ENCODE measurements around the gene RUNX1. TPM values are rescaled to one million over a fixed set of nuclear protein-coding genes. Genes with fewer than 3 reads are reported as not detected.

RUNX1 gene
- total RNA-seq, 2 donors from 2014 or later = 4.9 to 12.5 TPM

- H3K36me3 ChIP-seq (replicated peaks in 1 of 2; ENCODE audit: insufficient read depth in 1 of 2, low read depth in 2 of 2) = no peaks in the 10 kb centered on the region
- no peaks in the 10 kb centered on the region for H3K9me3 ChIP-seq
- no peaks in the 10 kb centered on the region for H3K27me3 ChIP-seq
- H3K4me1 ChIP-seq = peaks cover 8% of the 10 kb centered on the region
- intact Hi-C loops (cut with DNase I) = no loop called here
- H3K4me3 ChIP-seq = no peak overlapping the region
- TF ChIP-seq POLR2A (IDR thresholded peaks at IDR 0.05) (no peak), CTCF (IDR thresholded peaks at IDR 0.05) (no peak)
- WGBS, 2 donors = 82 to 89% methylated on average over 6 of the region's 6 CpGs
- DNase-seq (no peak), ATAC-seq (no peak)
- peak overlapping the region in 1 of 4 donors; percentile 63 for H3K27ac ChIP-seq
Measured at GRCh38 chr21:35046263-35046624, 2.9 kb downstream of the RUNX1 start.

- Histone ChIP-seq H3K27me3 (no peaks in the 10 kb centered on the region), H3K36me3 (replicated peaks in 1 of 2; ENCODE audit: insufficient read depth in 1 of 2, low read depth in 2 of 2) (no peaks in the 10 kb centered on the region), H3K27ac (no peak overlapping the region), H3K4me3 (no peak overlapping the region), H3K4me1 (peaks cover 4% of the 10 kb centered on the region), H3K9me3 (no peaks in the 10 kb centered on the region)
- WGBS, 2 donors = 65 to 81% methylated on average over 17 of the region's 17 CpGs
- ATAC-seq (no peak), DNase-seq (no peak)
- intact Hi-C loops (cut with DNase I) = no loop called here
- TF ChIP-seq POLR2A (IDR thresholded peaks at IDR 0.05) (no peak), CTCF (IDR thresholded peaks at IDR 0.05) (no peak)
Measured at GRCh38 chr21:35045542-35046262, 3.4 kb downstream of the RUNX1 start.

- Histone ChIP-seq H3K27me3 (no peaks in the 10 kb centered on the region), H3K4me1 (peaks cover 4% of the 10 kb centered on the region), H3K36me3 (replicated peaks in 1 of 2; ENCODE audit: insufficient read depth in 1 of 2, low read depth in 2 of 2) (no peaks in the 10 kb centered on the region), H3K9me3 (no peaks in the 10 kb centered on the region), H3K27ac (no peak overlapping the region), H3K4me3 (no peak overlapping the region)
- intact Hi-C loops (cut with DNase I) = no loop called here
- TF ChIP-seq POLR2A (IDR thresholded peaks at IDR 0.05) (no peak), CTCF (IDR thresholded peaks at IDR 0.05) (no peak)
- ATAC-seq = no peak
- no peak for DNase-seq
- 65 to 71% methylated on average over 8 of the region's 8 CpGs for WGBS, 2 donors
Measured at GRCh38 chr21:35044770-35045541, 4.1 kb downstream of the RUNX1 start.

- no peak for TF ChIP-seq CTCF (IDR thresholded peaks at IDR 0.05)
- no peak for TF ChIP-seq POLR2A (IDR thresholded peaks at IDR 0.05)
- Histone ChIP-seq H3K36me3 (replicated peaks in 1 of 2; ENCODE audit: insufficient read depth in 1 of 2, low read depth in 2 of 2) (no peaks in the 10 kb centered on the region), H3K4me3 (no peak overlapping the region), H3K27me3 (no peaks in the 10 kb centered on the region), H3K27ac (no peak overlapping the region), H3K4me1 (peaks cover 4% of the 10 kb centered on the region), H3K9me3 (no peaks in the 10 kb centered on the region)
- intact Hi-C loops (cut with DNase I) = no loop called here
- WGBS, 2 donors = 81 to 85% methylated on average over 3 of the region's 3 CpGs
- DNase-seq (no peak), ATAC-seq (no peak)
Measured at GRCh38 chr21:35044128-35044527, 5.0 kb downstream of the RUNX1 start.
